GM12874 (cell line): ENCODE results near the gene CDH5.

Experiments
- CTCF ChIP-seq: IDR thresholded peaks from 2 replicates; pipeline ENCODE4 v1.5.1; 2011; ENCODE audit warnings: low read depth, mild to moderate bottlenecking, control low read depth, low read length, moderate library complexity; ENCODE audit not compliant: insufficient read depth

The CDH5 gene

GRCh38 chr16:66431760-66432159 lies 65.3 kb downstream of the CDH5 start:
- no peak for TF ChIP-seq CTCF

GRCh38 chr16:66432429-66432828 lies 65.9 kb downstream of the CDH5 start:
- TF ChIP-seq CTCF = no peak

- no peak for TF ChIP-seq CTCF
Observed at GRCh38 chr16:66434619-66435430, 68.3 kb downstream of the CDH5 start.

GRCh38 chr16:66435896-66436295 lies 69.4 kb downstream of the CDH5 start:
- no peak for TF ChIP-seq CTCF

GRCh38 chr16:66437391-66437945 lies 71.0 kb downstream of the CDH5 start:
- TF ChIP-seq CTCF = no peak

- TF ChIP-seq CTCF = no peak
Observed at GRCh38 chr16:66438536-66438935, 72.0 kb downstream of the CDH5 start.

GRCh38 chr16:66439051-66439730 lies 72.7 kb downstream of the CDH5 start:
- no peak for TF ChIP-seq CTCF
